HepG2 (cell line): ENCODE measurements around the gene OVOL2. TPM values are rescaled to one million over a fixed set of nuclear protein-coding genes. Genes with fewer than 3 reads are reported as not detected.

Experiments
- CEBPG ChIP-seq: IDR thresholded peaks from 2 replicates; pipeline ENCODE4 v1.6.1; 2016
- ERF ChIP-seq: IDR thresholded peaks from 2 replicates; pipeline ENCODE4 v1.6.1; 2018; ENCODE audit warnings: missing biosample characterization, missing genetic modification reagents
- HNRNPK ChIP-seq: fragments of 200-400 bp; formaldehyde crosslinking; IDR thresholded peaks from 2 replicates; pipeline ENCODE4 v1.6.1; 2018; ENCODE audit warnings: low read length, low read depth, moderate library complexity, mild to moderate bottlenecking; ENCODE audit not compliant: poor library complexity, severe bottlenecking
- IRF2 ChIP-seq: IDR thresholded peaks from 2 replicates; pipeline ENCODE4 v1.6.1; 2018; ENCODE audit warnings: missing genetic modification reagents, missing compliant biosample characterization
- KDM3A ChIP-seq: IDR thresholded peaks from 2 replicates; pipeline ENCODE4 v1.6.1; 2018; ENCODE audit warnings: low read depth, missing compliant biosample characterization
- MAF1 ChIP-seq: sonication (generic); formaldehyde crosslinking; IDR thresholded peaks from 2 replicates; pipeline ENCODE4 v1.5.0; 2020; ENCODE audit warnings: missing genetic modification reagents, borderline replicate concordance
- MAZ ChIP-seq, 2 experiments: sonication (generic) in 1 of 2; formaldehyde crosslinking in 1 of 2; IDR thresholded peaks; 2 replicates each; pipeline versions ENCODE4 v1.5.0 to v1.6.1; 2012 to 2020; ENCODE audit warnings: low read depth in 2 of 2, mild to moderate bottlenecking in 2 of 2, borderline replicate concordance in 1 of 2, improper control_type of control experiment in 1 of 2, low read length in 1 of 2, missing genetic modification reagents in 1 of 2, moderate library complexity in 1 of 2
- RELA ChIP-seq: sonication (generic); formaldehyde crosslinking; IDR thresholded peaks from 2 replicates; pipeline ENCODE4 v1.4.0; 2020; ENCODE audit warnings: missing genetic modification reagents
- REPIN1 ChIP-seq: sonication (generic); formaldehyde crosslinking; IDR thresholded peaks from 2 replicates; pipeline ENCODE4 v1.8.0; 2022; ENCODE audit warnings: missing genetic modification reagents, low read depth, mild to moderate bottlenecking, borderline replicate concordance
- SNRNP70 ChIP-seq: fragments of 200-400 bp; formaldehyde crosslinking; IDR thresholded peaks from 2 replicates; pipeline ENCODE4 v1.6.1; 2017; ENCODE audit warnings: mild to moderate bottlenecking, low read depth, low read length, moderate library complexity
- SRF ChIP-seq: IDR thresholded peaks from 2 replicates; pipeline ENCODE4 v1.6.1; 2011; ENCODE audit warnings: mild to moderate bottlenecking, low read depth, low read length, moderate library complexity
- ZNF101 ChIP-seq: sonication (generic); formaldehyde crosslinking; IDR thresholded peaks from 2 replicates; pipeline ENCODE4 v1.4.0; 2020; ENCODE audit warnings: mild to moderate bottlenecking, low read depth, missing genetic modification reagents, borderline replicate concordance
- ZNF331 ChIP-seq: sonication (generic); formaldehyde crosslinking; IDR thresholded peaks from 2 replicates; pipeline ENCODE4 v1.4.0; 2020; ENCODE audit warnings: missing genetic modification reagents
- ZNF446 ChIP-seq: sonication (generic); formaldehyde crosslinking; IDR thresholded peaks from 2 replicates; pipeline ENCODE4 v1.5.0; 2020; ENCODE audit warnings: mild to moderate bottlenecking, missing genetic modification reagents
- ZNF780A ChIP-seq: sonication (generic); formaldehyde crosslinking; IDR thresholded peaks from 2 replicates; pipeline ENCODE4 v1.8.0; 2022; ENCODE audit warnings: mild to moderate bottlenecking, missing genetic modification reagents, moderate library complexity
- ZNF790 ChIP-seq: sonication (generic); formaldehyde crosslinking; IDR thresholded peaks from 2 replicates; pipeline ENCODE4 v1.8.0; 2022; ENCODE audit warnings: missing genetic modification reagents, mild to moderate bottlenecking, borderline replicate concordance
- polyA plus RNA-seq, 8 experiments: library from polyadenylated mRNA; depleted of rRNA in 3 of 8; stranded (reverse) in 7 of 8; unstranded in 1 of 8; fragments of >200 nt; fragmentation: Illumina TruSeq in 4 of 8; extraction: Trizol in 4 of 8; gene quantifications; 2 replicates each; pipeline versions ENCODE4 v1.2.1 to v1.2.3, GENCODE V29; 2011 to 2016; ENCODE audit warnings: low read depth in 4 of 8, missing spikeins in 1 of 8, mixed read lengths in 1 of 8; ENCODE audit not compliant: insufficient read depth in 1 of 8
- total RNA-seq, 5 experiments: library from RNA; depleted of rRNA; stranded (reverse); fragments of >200 nt; fragmentation: Illumina TruSeq; extraction: Trizol; gene quantifications; 2 replicates each; pipeline ENCODE4 v1.2.3, GENCODE V29; 2016; ENCODE audit warnings: low read depth in 1 of 5
- TF ChIP-seq, protein P1 (sequence below): sonication (generic); formaldehyde crosslinking; conservative IDR thresholded peaks from 2 replicates; pipeline ENCODE4 v1.4.0; 2020; ENCODE audit warnings: missing genetic modification reagents
- TF ChIP-seq, protein P2 (sequence below): sonication (generic); formaldehyde crosslinking; IDR thresholded peaks from 2 replicates; pipeline ENCODE4 v1.8.0; 2022; ENCODE audit warnings: mild to moderate bottlenecking, missing genetic modification reagents; ENCODE audit not compliant: insufficient replicate concordance
- TF ChIP-seq, protein P3 (sequence below): sonication (generic); formaldehyde crosslinking; IDR thresholded peaks from 2 replicates; pipeline ENCODE4 v1.5.0; 2020; ENCODE audit warnings: missing genetic modification reagents

The OVOL2 gene
- total and polyA plus RNA-seq, 2 of the 13 experiments (the other 11 are each of a cell fraction or from before 2014, with no cell fraction given): 0.20 to 0.31 TPM

DNA sequence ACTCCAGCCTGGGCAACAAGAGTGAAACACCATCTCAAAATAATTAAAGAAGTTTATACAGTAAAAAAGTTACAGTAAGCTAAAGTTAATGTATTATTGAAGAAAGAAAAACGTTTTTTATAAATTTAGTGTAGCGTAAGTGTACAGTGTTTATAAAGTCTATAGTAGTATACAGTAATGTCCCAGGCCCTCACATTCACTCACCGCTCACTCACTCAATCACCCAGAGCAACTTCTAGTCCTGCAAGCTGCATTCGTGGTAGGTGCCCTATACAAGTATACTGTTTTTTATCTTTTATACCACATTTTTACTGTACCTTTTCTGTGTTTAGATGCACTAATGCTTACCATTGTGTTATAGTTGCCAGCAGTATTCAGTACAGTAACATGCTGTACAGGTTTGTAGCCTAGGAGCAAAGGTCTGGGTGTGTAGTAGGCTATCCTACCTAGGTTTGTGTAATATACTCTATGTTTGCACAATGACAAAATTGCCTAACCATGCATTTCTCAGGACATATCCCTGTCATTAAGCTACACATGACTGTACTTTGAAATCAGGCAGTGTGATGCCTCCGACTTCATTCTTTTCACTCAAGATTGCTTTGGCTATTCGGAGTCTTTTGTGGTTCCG, 72.2 kb downstream of the OVOL2 start (continued):
- TF ChIP-seq, protein P1, sequence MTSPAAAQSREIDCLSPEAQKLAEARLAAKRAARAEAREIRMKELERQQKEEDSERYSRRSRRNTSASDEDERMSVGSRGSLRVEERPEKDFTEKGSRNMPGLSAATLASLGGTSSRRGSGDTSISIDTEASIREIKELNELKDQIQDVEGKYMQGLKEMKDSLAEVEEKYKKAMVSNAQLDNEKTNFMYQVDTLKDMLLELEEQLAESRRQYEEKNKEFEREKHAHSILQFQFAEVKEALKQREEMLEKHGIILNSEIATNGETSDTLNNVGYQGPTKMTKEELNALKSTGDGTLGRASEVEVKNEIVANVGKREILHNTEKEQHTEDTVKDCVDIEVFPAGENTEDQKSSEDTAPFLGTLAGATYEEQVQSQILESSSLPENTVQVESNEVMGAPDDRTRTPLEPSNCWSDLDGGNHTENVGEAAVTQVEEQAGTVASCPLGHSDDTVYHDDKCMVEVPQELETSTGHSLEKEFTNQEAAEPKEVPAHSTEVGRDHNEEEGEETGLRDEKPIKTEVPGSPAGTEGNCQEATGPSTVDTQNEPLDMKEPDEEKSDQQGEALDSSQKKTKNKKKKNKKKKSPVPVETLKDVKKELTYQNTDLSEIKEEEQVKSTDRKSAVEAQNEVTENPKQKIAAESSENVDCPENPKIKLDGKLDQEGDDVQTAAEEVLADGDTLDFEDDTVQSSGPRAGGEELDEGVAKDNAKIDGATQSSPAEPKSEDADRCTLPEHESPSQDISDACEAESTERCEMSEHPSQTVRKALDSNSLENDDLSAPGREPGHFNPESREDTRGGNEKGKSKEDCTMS (CRISPR knock-in tag): no peak
- peak; percentile 93 for TF ChIP-seq IRF2
- TF ChIP-seq ZNF780A (CRISPR knock-in tag): no peak
- peak; percentile 98 for TF ChIP-seq ZNF331 (CRISPR knock-in tag)
- TF ChIP-seq MAF1 (CRISPR knock-in tag): no peak
- TF ChIP-seq ZNF101 (CRISPR knock-in tag): no peak
- peak; percentile 100 for TF ChIP-seq CEBPG (CRISPR knock-in tag)
- TF ChIP-seq, protein P2, sequence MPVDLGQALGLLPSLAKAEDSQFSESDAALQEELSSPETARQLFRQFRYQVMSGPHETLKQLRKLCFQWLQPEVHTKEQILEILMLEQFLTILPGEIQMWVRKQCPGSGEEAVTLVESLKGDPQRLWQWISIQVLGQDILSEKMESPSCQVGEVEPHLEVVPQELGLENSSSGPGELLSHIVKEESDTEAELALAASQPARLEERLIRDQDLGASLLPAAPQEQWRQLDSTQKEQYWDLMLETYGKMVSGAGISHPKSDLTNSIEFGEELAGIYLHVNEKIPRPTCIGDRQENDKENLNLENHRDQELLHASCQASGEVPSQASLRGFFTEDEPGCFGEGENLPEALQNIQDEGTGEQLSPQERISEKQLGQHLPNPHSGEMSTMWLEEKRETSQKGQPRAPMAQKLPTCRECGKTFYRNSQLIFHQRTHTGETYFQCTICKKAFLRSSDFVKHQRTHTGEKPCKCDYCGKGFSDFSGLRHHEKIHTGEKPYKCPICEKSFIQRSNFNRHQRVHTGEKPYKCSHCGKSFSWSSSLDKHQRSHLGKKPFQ (CRISPR knock-in tag): peak; percentile 48
- TF ChIP-seq SRF: 0 out of 2 replicates have a peak, but pooled peaks have one; percentile 16
- 0 out of 2 replicates have a peak, but pooled peaks have one; percentile 44 for TF ChIP-seq RELA (CRISPR knock-in tag)
- TF ChIP-seq KDM3A (CRISPR knock-in tag): peak; percentile 92; the same call in 1 of the 2 replicates
- no peak for TF ChIP-seq SNRNP70
- TF ChIP-seq, protein P3, sequence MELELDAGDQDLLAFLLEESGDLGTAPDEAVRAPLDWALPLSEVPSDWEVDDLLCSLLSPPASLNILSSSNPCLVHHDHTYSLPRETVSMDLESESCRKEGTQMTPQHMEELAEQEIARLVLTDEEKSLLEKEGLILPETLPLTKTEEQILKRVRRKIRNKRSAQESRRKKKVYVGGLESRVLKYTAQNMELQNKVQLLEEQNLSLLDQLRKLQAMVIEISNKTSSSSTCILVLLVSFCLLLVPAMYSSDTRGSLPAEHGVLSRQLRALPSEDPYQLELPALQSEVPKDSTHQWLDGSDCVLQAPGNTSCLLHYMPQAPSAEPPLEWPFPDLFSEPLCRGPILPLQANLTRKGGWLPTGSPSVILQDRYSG (CRISPR knock-in tag): no peak
- TF ChIP-seq REPIN1 (CRISPR knock-in tag): peak; percentile 94
- no peak; the same call in 1 of the 2 replicates for TF ChIP-seq ZNF790 (CRISPR knock-in tag)
- TF ChIP-seq MAZ (IDR thresholded peaks at IDR 0.05; ENCODE audit: borderline replicate concordance, low read depth, low read length): no peak
- TF ChIP-seq MAZ (CRISPR knock-in tag; IDR thresholded peaks at IDR 0.05; ENCODE audit: low read depth): no peak
- no peak for TF ChIP-seq ZNF446 (CRISPR knock-in tag)
- peak; percentile 89 for TF ChIP-seq ERF
- TF ChIP-seq HNRNPK: no peak
